ENCODE data around the gene ALOXE3.

Gene ALOXE3

GRCh38 chr17:8055851-8056231, 62.5 kb downstream of the ALOXE3 start:
- DNase-seq, result no peak

- no peak for DNase-seq
These were observed 64.7 kb downstream of the ALOXE3 start for GRCh38 chr17:8053600-8053999.

- DNase-seq, result no peak
These were observed 65.8 kb downstream of the ALOXE3 start for GRCh38 chr17:8052256-8053252.

GRCh38 chr17:8051831-8052230, 66.5 kb downstream of the ALOXE3 start:
- no peak for DNase-seq

GRCh38 chr17:8048736-8049135, 69.6 kb downstream of the ALOXE3 start:
- DNase-seq, result no peak

GRCh38 chr17:8048236-8048635, 70.1 kb downstream of the ALOXE3 start:
- DNase-seq, result no peak

- DNase-seq, result no peak
These were observed 70.6 kb downstream of the ALOXE3 start for GRCh38 chr17:8047769-8048110.

- no peak for DNase-seq
These were observed 71.2 kb downstream of the ALOXE3 start for GRCh38 chr17:8046929-8047768.

GRCh38 chr17:8046306-8046928, 71.9 kb downstream of the ALOXE3 start:
- DNase-seq, result no peak

Data from hypothalamus (tissue), 51 donors.